Breast epithelium (tissue), 3 donors: ENCODE measurements around the gene PAFAH2.

Source experiments
- CTCF ChIP-seq, 3 donors: fragments of 450-650 bp; IDR thresholded peaks; one replicate each; pipeline ENCODE4 v1.5.1; 2016 to 2017; ENCODE audit warnings: antibody characterized with exemption in 3 of 3, mild to moderate bottlenecking in 3 of 3, moderate library complexity in 3 of 3
- POLR2A ChIP-seq: fragments of 450-650 bp; IDR thresholded peaks from one replicate; pipeline ENCODE4 v1.6.1; 2016; ENCODE audit warnings: antibody characterized with exemption, mild to moderate bottlenecking, moderate library complexity
- POLR2AphosphoS5 ChIP-seq, 3 donors: sonication (generic); formaldehyde crosslinking; IDR thresholded peaks; one replicate each; pipeline ENCODE4 v1.6.1; 2017; ENCODE audit warnings: antibody characterized with exemption in 3 of 3

DNA sequence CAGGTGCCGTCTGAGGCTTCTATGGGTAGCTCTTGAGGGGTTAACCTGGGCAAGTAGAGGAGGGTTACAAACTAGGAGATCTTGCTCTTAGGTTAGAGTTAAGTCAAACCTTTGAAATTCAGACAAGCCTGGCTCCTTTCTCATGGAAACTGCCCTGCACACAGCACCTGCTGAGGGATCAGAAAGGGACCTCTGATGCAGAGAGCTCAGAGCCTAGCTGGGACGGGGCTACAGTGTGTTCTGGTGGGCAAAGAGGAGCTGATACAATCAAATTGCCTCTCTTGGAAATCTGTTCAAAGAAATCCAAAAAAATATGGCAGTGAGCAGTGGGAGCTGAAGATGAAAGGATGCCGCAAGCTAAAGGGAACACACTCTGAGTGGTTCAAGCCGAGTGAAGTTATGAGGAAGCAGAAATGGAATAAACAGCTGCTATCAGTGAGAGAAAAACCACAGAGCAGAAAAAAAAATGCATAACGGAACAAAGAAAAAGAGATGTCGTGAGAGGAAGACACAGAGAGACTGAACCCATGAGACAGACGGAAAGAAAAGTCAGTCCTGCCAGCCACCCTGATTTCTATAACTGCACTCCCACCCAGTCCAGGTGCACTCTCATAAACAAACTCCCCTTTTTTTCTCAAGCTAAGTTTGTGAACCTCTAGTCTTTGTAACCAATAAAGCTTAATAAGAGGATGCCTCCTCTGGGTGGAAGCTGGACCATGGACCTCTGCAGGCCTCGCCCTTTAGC, 26.6 kb downstream of the PAFAH2 start:
- TF ChIP-seq POLR2A: no peak
- no peak for TF ChIP-seq CTCF (IDR thresholded peaks at IDR 0.05)
- no peak for TF ChIP-seq POLR2AphosphoS5 (IDR thresholded peaks at IDR 0.05)
